AG04449 (cell line): ENCODE data around the gene MTUS2.

Experiments used
- CTCF ChIA-PET: fragments of 350-600 bp; formaldehyde crosslinking; extraction: SDS; loops from one replicate; lab custom pipeline; 2021; ENCODE audit warnings: antibody characterized with exemption; lab: Yijun Ruan, JAX
- POLR2A ChIA-PET: fragments of 400-600, 350-600 bp; formaldehyde crosslinking; extraction: SDS; loops from one replicate; lab custom pipeline; 2020; ENCODE audit warnings: antibody characterized with exemption, inconsistent platforms; lab: Yijun Ruan, JAX
- DNase-seq: peaks from one replicate; pipeline ENCODE4 v3.0.0-alpha.2; 2010; ENCODE audit warnings: low read depth, low spot score
- H3K4me3 ChIP-seq: 2 replicates; pipeline ENCODE4 v1.5.1; 2011; ENCODE audit warnings: low read depth, mild to moderate bottlenecking, control low read depth, low read length
- CTCF ChIP-seq: IDR thresholded peaks from one replicate; pipeline ENCODE4 v1.5.1; 2011; ENCODE audit warnings: mild to moderate bottlenecking, moderate library complexity, low read length, control low read depth, inconsistent platforms; ENCODE audit not compliant: insufficient read depth; ENCODE audit errors: missing control alignments

MTUS2 gene

GRCh38 chr13:29482504-29482903 lies 662.4 kb downstream of the MTUS2 start:
- CTCF ChIA-PET, result interaction anchor here (1.0 to 1.5 kb wide), 2 partner anchors 11 kb away, joined by 4 to 5 read pairs; no protein-coding TSS in a partner anchor
- H3K4me3 ChIP-seq, result no peak overlapping the region
- POLR2A ChIA-PET, result no interaction called here
- no peak for TF ChIP-seq CTCF
- no peak for DNase-seq

GRCh38 chr13:29483211-29483610 lies 663.1 kb downstream of the MTUS2 start:
- no peak for DNase-seq
- CTCF ChIA-PET, result interaction anchor here (5.5 kb wide), 1 partner anchor 10 kb away, joined by 42 read pairs; no protein-coding TSS in a partner anchor
- no peak overlapping the region for H3K4me3 ChIP-seq
- no peak for TF ChIP-seq CTCF
- POLR2A ChIA-PET, result no interaction called here

- POLR2A ChIA-PET, result no interaction called here
- no peak for TF ChIP-seq CTCF
These were observed 663.5 kb downstream of the MTUS2 start for GRCh38 chr13:29483623-29484022.

GRCh38 chr13:29484236-29484635 lies 664.1 kb downstream of the MTUS2 start:
- H3K4me3 ChIP-seq, result no peak overlapping the region
- POLR2A ChIA-PET, result no interaction called here
- no peak for DNase-seq
- CTCF ChIA-PET, result interaction anchor here (0.8 to 5.5 kb wide), 2 partner anchors 11 to 224 kb away, joined by 3 to 42 read pairs; no protein-coding TSS in a partner anchor
- TF ChIP-seq CTCF, result no peak

More at GRCh38 chr13:29483623-29484022, 663.5 kb downstream of the MTUS2 start:
- CTCF ChIA-PET, result interaction anchor here (0.8 to 5.5 kb wide), 2 partner anchors 10 to 224 kb away, joined by 3 to 42 read pairs; no protein-coding TSS in a partner anchor
- DNase-seq, result no peak
- no peak overlapping the region for H3K4me3 ChIP-seq

- ChIA-PET POLR2A (no interaction called here), CTCF (interaction anchor here (5.5 kb wide), 1 partner anchor 12 kb away, joined by 42 read pairs; no protein-coding TSS in a partner anchor)
- no peak for DNase-seq
- no peak for TF ChIP-seq CTCF
- H3K4me3 ChIP-seq, result no peak overlapping the region
These were observed 664.7 kb downstream of the MTUS2 start for GRCh38 chr13:29484796-29485195.

- TF ChIP-seq CTCF, result no peak
- DNase-seq, result no peak
- ChIA-PET POLR2A (no interaction called here), CTCF (interaction anchor here (0.8 to 5.5 kb wide), 3 partner anchors 12 to 14 kb away, joined by 3 to 42 read pairs (median 6); no protein-coding TSS in a partner anchor)
- no peak overlapping the region for H3K4me3 ChIP-seq
These were observed 666.4 kb downstream of the MTUS2 start for GRCh38 chr13:29486551-29486950.
